ENCODE measurements around the gene IP6K3.
A peak's percentile ranks its signal among the peaks of the same experiment; 100 is the strongest.

Gene IP6K3

GRCh38 chr6:33746651-33747100, at the start of gene IP6K3:
TSS of gene IP6K3 (minus strand) at chr6:33746905. CDS start at chr6:33735476, 11,429 bp downstream.
- DNase-seq, result no peak

GRCh38 chr6:33794910-33795623, 48.4 kb upstream of the IP6K3 start:
- no peak for DNase-seq

- DNase-seq, result no peak
These were observed 46.3 kb upstream of the IP6K3 start for GRCh38 chr6:33792981-33793380.

- DNase-seq, result no peak
These were observed 44.9 kb upstream of the IP6K3 start for GRCh38 chr6:33791620-33792019.

- DNase-seq, result no peak
These were observed 44.2 kb upstream of the IP6K3 start for GRCh38 chr6:33790910-33791309.

- no peak for DNase-seq
These were observed 43.7 kb upstream of the IP6K3 start for GRCh38 chr6:33790379-33790778.

- DNase-seq, result no peak
These were observed 42.8 kb upstream of the IP6K3 start for GRCh38 chr6:33789550-33789895.

GRCh38 chr6:33788694-33789549, 42.2 kb upstream of the IP6K3 start, which contains the start of gene LEMD2:
TSS of gene LEMD2 (minus strand) at chr6:33789130. CDS start at chr6:33789116, 14 bp downstream.
- DNase-seq, result peak; percentile 5

- peak; percentile 62 for DNase-seq
These were observed 41.4 kb upstream of the IP6K3 start for GRCh38 chr6:33787954-33788693.

GRCh38 chr6:33787346-33787953, 40.7 kb upstream of the IP6K3 start:
- no peak for DNase-seq

GRCh38 chr6:33786736-33787135, 40.0 kb upstream of the IP6K3 start:
- DNase-seq, result no peak

- no peak for DNase-seq
These were observed 39.1 kb upstream of the IP6K3 start for GRCh38 chr6:33785778-33786177.

GRCh38 chr6:33784787-33785186, 38.1 kb upstream of the IP6K3 start:
- DNase-seq, result no peak

GRCh38 chr6:33783781-33784520, 37.2 kb upstream of the IP6K3 start:
- no peak for DNase-seq

GRCh38 chr6:33782561-33782960, 35.9 kb upstream of the IP6K3 start:
- no peak for DNase-seq

- DNase-seq, result no peak
These were observed 34.6 kb upstream of the IP6K3 start for GRCh38 chr6:33781131-33781975.

GRCh38 chr6:33779895-33780294, 33.2 kb upstream of the IP6K3 start:
- DNase-seq, result no peak

GRCh38 chr6:33779290-33779689, 32.6 kb upstream of the IP6K3 start:
- no peak for DNase-seq

GRCh38 chr6:33778444-33779121, 31.9 kb upstream of the IP6K3 start:
- no peak for DNase-seq

Data from SIG-M5 (cell line).